ENCODE results near the gene PUS10.
A peak's percentile ranks its signal among the peaks of the same experiment; 100 is the strongest.
"Not testable (repeated sequence)": the region's sequence is repeated elsewhere in the genome, so short reads cannot be mapped to it uniquely, and the experiment has no call there.

PUS10 gene

DNA sequence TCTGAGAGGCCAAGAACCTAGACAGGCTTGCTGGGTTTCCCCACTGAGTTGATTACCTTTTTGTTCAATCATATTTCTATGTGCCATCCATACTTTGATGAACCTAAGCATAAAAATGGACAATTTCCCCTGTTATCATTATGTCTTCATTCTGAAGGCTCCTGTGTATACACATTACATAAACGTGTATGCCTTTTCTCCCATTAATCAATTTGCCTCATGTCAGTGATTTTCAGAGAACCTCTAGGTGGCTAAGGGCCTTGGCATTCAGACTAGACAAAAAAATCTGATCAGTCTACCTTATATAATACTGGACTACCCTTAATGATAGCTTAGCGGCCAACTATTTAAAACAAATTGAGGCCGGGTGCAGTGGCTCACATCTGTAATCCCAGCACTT is 4.7 kb downstream of the PUS10 start:
- DNase-seq (ENCODE audit: low read depth in 2 of 3, low spot score in 1 of 3) = no peak

DNA sequence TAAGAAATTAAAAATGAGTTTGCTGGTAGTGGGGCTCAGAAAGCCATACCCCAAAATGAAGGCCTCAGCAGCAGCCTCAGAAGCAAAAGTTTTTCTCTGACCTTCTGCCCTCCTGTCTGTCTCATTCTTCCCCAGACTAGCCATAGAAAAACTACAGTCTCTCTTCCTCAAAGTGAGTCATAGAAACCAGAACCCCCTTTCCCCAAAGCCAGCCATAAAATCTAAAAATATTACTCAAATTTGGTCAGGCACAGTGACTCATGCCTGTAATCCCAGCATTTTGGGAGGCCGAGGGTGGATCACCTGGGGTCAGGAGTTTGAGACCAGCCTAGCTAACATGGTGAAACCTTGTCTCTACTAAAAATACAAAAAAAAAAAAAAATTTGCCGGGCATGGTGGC is 5.8 kb downstream of the PUS10 start:
- DNase-seq (ENCODE audit: low read depth in 2 of 3, low spot score in 1 of 3) = not testable (repeated sequence)

DNA sequence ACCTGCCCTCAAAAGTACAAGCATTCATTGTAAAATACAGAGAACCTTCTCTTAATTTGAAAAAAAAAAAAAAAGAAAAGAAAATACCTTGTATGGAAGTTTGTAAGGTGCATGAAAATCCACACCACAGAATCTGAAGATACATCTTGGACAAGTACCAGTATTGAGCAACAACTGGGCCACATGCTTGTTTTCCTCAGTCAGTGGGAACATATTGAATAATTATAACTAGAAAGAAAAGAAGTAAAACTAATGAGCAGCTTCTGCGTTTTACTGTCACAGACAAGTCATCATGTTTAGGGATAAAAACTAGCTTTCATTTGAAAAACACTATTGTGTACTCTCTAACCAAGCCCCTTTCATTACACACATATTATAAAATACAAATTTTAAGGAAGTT is 6.4 kb downstream of the PUS10 start:
- no peak for DNase-seq (ENCODE audit: low read depth in 2 of 3, low spot score in 1 of 3)

DNA sequence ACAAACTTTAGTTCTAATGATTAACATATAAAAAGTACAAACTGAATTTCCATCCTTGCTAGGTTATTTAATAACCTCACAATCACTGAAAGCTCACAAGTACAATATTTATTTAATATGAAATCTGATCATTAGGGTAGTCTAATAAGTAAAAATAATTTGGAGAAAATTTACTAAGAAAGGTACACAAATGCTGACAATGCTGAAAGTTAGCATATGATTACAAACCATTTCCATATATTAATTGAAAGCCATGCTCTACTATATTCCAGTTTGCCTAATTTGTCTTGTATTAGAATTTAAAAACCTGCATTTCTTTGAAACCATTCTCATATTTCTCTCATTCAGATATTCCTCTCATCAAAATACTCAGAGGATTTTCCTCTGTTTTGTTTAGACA is 8.7 kb downstream of the PUS10 start:
- no peak for DNase-seq (ENCODE audit: low read depth in 2 of 3, low spot score in 1 of 3)

DNA sequence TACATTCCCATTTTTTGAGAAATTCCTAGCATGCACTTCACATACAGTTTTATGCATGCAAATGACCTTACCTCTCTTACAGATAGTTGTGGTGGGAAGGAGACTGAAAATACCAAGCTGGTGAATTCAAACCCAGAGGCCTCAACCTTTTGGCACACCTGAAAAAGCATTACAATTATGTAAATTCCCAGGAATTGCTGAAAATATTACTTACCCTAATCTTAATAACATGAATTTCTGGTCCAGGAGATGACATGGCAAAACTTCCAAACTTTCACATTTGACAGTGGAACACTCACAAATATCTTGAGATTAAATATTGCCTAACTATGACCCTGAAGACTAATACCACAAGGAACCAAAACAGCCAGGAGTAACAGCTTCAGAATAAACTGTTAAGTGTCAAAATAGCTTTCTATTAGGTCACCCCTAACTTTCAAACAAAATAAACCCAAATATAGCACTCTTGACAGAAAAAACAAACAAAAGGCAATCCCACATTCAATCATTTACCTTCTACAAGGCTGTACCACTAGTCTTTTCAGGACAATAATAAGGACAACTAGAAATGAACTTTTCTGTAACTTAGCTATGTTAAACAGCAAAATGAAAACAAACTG is 11.5 kb downstream of the PUS10 start:
- no peak for DNase-seq (ENCODE audit: low read depth in 2 of 3, low spot score in 1 of 3)

DNA sequence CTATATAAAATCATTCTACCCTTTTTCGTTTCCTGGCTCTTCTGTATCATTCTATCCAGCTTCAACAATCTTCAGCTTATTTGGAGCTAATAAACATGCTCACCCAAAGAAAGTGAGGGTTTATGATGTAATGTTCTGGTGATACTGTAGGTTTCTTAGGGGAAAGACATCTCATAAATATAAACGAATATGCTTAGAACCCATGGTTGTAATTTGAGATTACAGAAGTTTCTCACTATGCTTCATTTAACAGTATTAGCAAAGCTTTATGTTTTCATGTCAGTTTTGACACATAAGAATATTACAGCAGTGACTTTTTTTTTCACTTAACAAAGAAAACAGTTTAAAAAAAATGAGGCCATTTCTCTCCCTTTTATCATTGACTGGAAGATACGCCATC is 12.3 kb downstream of the PUS10 start:
- DNase-seq (ENCODE audit: low read depth in 2 of 3, low spot score in 1 of 3) = no peak

DNA sequence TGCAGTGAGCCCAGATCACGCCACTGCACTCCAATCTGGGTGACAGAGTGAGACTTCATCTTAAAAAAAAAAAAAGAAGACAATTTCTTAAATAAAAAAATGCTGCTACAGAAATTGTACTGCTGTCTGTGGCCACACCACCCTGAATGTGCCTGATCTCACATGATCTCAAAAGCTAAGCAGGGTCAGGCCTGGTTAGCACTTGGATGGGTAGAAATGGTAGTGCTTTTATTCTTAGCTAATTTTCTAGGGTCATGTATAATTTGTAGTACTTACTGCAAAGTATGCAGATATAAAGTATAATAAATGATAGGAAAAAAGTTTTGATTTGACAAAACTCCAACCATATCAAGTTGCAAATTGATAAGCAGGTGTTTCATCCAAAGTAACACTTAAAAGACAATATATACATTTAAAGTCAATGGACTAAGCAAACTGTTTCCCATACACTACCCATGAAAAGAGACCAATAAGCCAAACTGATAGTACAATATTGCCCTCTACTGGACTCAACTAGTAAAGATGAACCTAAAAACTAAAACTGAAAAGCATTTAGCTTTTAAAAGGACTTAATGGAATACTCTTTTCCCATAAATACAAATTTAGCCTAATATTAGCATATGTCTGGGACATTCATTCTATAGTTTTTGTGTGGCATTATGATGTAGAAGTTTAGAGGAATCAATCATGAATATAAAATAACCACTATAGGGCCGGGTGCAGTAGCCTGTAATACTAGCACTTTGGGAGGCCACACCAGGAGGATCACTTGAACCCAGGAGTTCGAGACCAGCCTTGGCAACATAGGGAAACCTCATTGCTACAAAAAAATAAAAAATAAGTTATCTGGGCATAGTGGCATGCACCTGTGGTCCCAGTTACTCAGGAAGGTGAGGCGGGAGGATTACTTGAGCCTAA is 19.2 kb downstream of the PUS10 start:
- no peak for DNase-seq (ENCODE audit: low read depth in 2 of 3, low spot score in 1 of 3)

DNA sequence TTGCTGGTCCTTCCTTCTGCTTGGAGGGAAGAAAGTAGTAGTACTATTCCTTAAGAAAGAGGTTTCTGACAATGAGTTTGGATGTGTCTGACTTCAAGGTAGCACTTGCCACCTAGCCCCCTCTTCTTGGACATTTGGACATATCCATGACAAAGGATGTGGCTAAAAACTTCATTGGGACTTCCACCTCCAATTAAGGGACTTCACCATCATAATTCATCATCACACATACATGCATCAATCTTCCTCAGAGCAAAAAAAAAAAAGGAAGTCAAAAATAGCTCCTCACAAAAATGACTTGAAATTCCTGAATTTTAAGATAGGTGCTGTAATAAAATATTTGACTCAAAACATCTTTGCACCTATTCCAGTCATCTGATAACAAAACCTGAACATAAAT is 23.9 kb downstream of the PUS10 start:
- DNase-seq (ENCODE audit: low read depth in 2 of 3, low spot score in 1 of 3) = no peak

DNA sequence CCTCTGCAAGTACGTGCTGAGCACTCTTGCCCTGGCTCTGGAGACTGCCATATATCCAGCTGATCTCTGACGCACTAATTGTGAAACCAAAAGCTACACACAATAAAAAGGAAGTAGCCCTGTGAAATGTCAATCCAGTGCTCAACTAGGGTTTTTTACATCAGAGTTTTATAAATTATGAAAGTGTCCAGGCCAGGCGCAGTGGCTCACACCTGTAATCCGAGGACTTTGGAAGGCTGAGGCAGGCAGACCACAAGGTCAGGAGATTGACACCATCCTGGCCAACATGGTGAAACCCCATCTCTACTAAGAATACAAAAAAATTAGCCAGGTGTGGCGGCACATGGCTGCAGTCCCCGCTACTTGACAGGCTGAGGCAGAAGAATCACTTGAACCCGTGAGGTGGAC is 25.1 kb downstream of the PUS10 start:
- no peak for DNase-seq (ENCODE audit: low read depth in 2 of 3, low spot score in 1 of 3)

DNA sequence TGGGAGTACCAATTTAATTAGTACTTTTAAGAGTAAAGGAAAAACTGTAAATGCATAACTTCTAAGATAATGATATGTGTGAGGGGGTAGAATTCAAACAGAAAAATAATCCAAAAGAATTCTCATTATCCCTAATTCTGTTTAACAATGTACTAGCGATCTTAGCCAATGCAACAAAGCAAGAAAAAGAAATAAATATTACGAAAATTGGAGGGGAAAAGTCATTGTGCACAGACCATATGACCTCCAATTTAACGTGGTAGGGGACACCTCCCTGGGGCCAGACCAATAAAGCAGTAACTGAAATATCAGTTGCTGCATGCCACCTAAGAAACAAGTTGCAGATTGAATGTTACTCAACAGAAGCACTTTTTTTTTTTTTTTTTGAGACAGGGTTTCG is 26.4 kb downstream of the PUS10 start:
- no peak for DNase-seq (ENCODE audit: low read depth in 2 of 3, low spot score in 1 of 3)

DNA sequence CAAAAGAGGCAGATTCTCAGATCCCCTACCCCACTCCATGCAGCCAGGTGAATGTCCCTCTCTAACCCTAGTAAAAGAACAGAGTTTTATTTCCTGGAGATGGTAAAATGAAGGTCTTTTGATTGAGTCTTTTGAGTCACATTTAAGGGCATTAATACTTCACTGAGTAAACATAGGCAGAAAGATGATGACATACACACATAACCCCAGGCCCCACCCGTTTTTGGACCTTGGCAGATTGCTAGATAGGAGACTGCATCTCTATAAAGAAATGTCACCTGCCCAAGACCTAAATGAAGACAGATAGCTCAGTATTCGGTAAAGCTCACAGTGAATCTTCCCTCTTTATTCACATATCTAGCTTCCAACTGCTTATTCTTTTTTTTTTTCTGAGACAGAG is 28.8 kb downstream of the PUS10 start:
- no peak for DNase-seq (ENCODE audit: low read depth in 2 of 3, low spot score in 1 of 3)

DNA sequence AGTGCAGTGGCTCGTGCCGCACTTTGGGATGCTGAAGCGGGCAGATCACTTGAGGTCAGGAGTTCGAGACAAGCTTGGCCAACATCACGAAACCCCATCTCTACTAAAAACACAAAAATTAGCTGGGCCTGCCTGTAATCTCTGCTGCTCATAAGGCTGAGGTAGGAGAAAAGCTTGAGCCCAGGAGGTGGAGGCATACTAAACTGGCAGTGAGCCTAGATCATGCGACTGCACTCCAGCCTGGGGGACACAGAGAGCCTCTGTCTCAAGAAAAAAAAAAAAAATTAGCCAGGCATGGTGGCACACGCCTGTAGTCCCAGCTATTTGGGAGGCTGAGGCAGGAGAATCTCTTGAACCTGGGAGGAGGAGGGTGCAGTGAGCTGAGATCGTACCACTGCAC is 30.4 kb downstream of the PUS10 start:
- DNase-seq (ENCODE audit: low read depth in 2 of 3, low spot score in 1 of 3) = not testable (repeated sequence)

DNA sequence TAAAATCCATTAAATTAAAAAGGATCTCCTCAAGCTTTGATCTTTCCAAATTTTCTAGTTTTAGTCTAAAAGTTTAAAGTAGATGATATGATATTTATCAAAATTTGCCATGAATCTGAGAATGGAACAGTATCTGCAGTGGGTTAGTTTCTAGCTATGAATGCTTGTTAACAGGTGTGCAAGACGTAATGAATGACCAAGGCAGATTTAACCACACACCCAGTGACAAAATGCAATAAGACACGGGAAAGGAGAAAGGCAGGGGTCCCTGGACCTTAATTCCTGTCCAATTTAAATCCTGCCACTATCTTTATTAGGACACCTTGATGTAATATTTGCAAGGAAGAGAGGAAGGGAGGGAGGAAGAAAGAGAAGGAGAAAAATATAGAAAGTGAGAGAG is 31.0 kb downstream of the PUS10 start:
- no peak for DNase-seq (ENCODE audit: low read depth in 2 of 3, low spot score in 1 of 3)

DNA sequence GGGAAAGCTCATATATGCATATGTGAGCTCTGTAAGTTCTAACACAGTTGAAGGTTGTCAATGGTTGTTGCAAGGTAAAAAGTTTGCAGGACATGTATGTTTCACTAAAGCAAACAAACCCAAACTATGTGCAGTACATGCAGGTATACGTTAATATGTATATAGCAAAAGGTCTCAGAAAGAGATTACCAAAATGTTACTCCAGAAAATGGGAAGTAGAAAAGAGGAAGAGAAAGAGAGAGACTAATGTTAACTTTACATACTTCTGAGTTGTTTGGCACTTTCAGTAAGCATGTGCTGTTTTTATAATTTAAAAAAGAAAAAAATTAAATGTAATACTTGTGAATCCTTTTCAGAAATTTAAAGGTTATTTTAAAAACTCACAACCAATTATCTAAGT is 33.3 kb downstream of the PUS10 start:
- DNase-seq (ENCODE audit: low read depth in 2 of 3, low spot score in 1 of 3) = no peak

DNA sequence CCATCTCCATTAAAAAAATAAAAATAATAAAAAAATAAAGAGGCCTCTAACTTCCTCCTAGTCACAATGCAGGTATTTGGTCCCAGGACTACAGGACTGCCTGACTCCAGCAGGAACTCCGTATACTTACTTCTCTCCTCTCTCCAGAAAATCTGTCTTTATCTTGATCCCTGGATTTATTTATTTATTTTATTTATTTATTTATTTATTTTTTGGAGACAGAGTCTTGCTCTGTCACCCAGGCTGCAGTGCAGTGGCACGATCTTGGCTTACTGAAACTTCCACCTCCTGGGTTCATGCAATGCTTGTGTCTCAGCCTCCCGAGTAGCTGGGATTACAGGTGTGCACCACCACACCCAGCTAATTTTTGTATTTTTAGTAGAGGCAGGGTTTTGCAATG is 36.0 kb downstream of the PUS10 start:
- DNase-seq (ENCODE audit: low read depth in 2 of 3, low spot score in 1 of 3) = not testable (repeated sequence)

DNA sequence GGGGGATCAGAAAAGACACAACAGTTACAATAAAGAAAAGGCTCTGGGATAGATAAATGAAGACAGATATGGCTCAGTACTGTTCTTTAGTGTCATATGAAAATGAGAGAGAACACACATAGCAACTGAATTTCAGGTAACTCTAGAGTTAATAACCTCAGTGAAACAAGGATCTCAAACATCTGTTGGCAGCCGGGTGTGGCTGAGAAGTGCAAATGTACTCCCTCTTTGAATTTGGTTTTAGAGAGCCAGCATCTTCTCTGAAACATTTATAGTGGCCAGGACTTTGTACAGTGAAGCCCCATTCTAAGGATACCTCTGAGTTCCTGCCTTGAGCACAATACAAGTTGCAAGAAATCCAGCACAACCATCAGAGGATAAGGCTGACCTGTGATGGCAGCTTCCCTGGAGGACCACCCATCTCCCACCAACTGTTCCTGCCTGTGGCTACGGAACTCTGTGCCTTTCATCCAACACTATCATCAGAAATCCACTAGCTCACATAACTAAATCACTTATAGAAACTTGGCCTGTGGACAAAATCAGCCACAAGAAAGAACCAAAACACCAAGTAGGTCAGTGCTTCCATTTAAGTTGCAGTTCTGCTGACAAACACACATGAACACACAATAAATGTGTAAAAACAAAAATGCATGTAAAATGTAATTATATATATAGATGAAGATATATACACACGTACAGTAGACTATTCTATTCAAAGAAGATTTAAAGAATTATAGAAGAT is 37.8 kb downstream of the PUS10 start:
- DNase-seq (ENCODE audit: low read depth in 2 of 3, low spot score in 1 of 3) = no peak

DNA sequence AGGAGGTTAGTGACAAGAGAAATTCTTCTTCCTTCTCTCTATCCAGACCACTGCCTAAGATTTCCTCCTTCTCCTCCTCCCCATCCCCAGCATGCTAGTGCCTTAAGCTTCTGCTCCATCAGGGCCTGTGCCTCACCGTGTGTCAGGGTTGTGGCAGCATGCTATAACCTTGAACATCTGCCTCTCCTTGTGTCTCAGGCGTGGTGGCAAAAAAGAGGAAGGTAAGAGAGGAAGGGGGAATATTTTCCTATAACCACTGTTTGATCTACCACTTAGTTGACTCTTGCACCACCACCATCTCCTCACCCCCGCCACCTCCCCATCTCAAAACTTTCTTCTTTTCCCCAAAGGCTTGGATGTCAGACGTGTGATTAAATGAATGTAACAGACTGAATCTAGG is 38.8 kb downstream of the PUS10 start:
- no peak for DNase-seq (ENCODE audit: low read depth in 2 of 3, low spot score in 1 of 3)

DNA sequence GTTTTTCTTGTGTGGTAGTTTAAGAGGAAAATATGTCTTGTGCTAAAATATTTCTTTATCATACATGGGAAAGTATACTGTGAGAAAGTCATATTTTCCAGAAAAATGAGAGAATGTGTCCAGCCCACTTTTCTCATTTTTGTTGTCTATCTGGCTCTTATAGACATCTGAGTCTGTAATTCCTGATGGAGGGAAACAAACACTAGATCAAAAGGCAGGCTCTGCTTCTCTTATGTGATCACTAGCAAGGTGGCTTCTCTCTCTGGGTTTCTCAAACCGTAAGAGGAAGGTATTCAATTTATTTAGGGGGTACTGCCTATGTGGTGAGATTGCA is 40.5 kb downstream of the PUS10 start:
- no peak for DNase-seq (ENCODE audit: low read depth in 2 of 3, low spot score in 1 of 3)

DNA sequence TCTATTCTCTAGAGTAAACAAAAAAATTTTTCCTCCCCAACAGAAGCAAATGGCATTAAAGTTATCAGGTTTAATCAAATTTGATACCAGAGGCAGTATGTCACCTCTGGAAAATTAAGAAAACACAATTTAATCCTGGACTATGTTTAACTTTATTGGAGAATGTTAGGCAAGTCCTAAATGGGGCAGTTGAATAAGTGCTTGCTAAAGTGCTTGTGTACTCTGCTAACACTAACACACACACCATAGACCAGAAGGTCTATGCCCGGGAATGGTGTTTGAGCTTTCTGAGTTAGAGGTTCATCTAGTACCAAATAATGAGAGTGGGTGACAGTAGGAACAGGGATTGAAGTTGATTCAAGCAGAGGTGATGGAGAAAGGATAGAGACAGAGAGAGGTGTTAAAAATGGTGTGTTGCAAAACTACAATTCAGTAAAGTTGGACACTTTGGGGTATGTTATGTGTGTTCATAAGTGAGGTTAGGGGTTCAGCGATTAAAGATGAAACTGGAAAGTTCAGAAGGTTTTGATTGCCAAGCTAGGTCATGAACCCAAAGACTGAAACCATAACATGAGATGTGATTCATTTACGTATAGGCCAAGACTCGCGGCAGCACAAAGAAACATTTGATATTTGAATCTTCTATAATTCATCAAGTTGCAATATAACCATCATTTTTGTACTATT is 41.0 kb downstream of the PUS10 start:
- peak in 1 of 3 donors; percentile 16 for DNase-seq (ENCODE audit: low read depth in 2 of 3, low spot score in 1 of 3)

DNA sequence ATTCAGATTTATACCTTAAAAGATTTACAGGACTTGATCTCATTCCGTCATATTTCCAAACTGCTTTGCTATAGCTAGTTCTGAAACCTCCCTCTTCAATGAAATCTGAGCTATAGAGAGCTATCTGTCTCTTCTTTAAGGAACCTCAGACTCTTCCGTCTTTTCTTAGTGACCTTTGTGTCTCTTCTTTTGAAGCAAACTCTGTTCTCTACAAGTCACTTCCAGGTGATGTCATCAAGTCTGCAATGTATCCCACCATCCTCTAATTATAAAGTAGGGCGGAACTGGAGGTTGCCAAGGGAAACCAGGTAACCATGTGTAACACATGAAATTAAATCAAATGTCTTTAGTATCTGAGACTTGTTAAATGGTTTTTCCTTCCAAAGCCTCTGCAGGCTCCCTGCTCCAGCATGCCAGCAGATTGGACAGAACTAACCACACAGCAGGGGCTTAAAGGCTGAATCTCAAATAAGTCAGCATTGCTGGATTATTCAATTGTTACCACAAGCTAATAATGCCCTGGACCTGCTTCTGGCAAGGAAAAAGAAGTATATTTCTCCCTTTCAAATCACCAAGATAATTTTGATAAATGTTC is 41.7 kb downstream of the PUS10 start:
- DNase-seq (ENCODE audit: low read depth in 2 of 3, low spot score in 1 of 3) = no peak

DNA sequence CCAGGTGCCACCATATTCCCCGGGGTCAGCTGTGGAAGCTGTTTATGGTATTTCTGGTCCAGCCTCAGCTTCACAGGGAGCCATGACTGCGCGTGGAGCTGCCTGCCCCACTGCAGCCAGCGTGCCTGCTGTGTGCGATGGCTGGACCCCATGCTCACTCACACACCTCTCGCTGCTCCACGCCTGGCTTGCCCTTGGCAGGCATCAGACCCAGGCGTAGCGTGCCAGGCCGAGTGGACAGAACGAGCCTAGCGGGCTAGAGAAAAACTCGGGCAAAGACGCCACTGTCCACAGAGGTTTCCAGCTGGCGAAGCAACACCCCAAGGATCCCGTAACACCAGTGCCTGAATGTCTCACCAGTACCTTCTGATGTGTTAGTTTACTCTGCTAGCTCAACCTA is 43.4 kb downstream of the PUS10 start:
- no peak for DNase-seq (ENCODE audit: low read depth in 2 of 3, low spot score in 1 of 3)
